ENCODE measurements around the gene ADAMTS14. TPM values are rescaled to one million over a fixed set of nuclear protein-coding genes. Genes with fewer than 3 reads are reported as not detected.

ADAMTS14 gene
- total RNA-seq, 1 experiment from 2014 or later: 2.1 TPM

DNA sequence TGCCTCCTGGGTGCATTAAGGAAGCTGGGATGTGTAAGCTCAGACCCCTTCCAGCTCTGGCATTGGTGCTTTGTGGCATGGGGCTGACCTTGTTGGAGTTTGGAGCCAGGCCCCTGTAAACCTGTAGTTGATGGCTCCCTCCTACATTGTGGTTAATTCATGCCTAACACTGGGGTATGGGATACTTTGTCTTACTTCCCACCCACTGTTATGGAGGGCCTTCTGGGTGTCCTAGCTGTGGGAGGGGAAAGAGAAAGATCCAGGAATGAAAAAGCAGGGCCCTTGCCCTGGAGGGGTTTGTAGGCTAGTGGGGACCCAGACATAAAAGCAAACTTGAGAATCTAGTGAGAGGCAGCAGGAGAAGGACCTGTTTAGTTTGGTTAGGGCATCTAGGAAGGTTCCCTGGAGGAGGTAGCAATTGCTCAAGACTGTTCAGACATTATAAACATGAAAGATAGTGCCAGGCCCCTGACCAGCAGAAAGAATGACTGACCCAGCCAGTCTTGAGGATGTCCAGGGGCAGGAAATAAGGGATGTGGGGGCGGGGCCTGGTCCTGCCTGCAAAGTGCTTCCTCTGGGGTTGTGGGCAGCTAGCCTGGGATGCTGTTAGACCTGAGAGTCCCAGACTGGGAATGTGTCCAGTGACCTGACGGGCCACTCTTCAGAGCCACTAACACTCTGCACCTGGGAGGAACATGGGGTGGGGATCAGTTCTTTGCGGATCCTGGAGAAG is 6.6 kb downstream of the ADAMTS14 start:
- CTCF ChIA-PET: no interaction called here
- DNase-seq (ENCODE audit: low spot score): no peak
- TF ChIP-seq, protein P1, sequence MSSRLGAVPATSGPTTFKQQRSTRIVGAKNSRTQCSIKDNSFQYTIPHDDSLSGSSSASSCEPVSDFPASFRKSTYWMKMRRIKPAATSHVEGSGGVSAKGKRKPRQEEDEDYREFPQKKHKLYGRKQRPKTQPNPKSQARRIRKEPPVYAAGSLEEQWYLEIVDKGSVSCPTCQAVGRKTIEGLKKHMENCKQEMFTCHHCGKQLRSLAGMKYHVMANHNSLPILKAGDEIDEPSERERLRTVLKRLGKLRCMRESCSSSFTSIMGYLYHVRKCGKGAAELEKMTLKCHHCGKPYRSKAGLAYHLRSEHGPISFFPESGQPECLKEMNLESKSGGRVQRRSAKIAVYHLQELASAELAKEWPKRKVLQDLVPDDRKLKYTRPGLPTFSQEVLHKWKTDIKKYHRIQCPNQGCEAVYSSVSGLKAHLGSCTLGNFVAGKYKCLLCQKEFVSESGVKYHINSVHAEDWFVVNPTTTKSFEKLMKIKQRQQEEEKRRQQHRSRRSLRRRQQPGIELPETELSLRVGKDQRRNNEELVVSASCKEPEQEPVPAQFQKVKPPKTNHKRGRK (CRISPR knock-in tag; IDR thresholded peaks at IDR 0.05; ENCODE audit: borderline replicate concordance): no peak
- TF ChIP-seq GTF2I (CRISPR knock-in tag; conservative IDR thresholded peaks at IDR 0.05) (no peak), KAT7 (CRISPR knock-in tag; IDR thresholded peaks at IDR 0.05; ENCODE audit: borderline replicate concordance) (no peak), MYBL2 (CRISPR knock-in tag; IDR thresholded peaks at IDR 0.05) (no peak), HMGA2 (CRISPR knock-in tag; IDR thresholded peaks at IDR 0.05) (no peak), SP1 (CRISPR knock-in tag; conservative IDR thresholded peaks at IDR 0.05) (no peak), GABPB1 (CRISPR knock-in tag; IDR thresholded peaks at IDR 0.05) (no peak), ZNF416 (CRISPR knock-in tag; IDR thresholded peaks at IDR 0.05) (no peak), ZNF317 (CRISPR knock-in tag; IDR thresholded peaks at IDR 0.05; ENCODE audit: borderline replicate concordance, low read depth) (no peak)
- TF ChIP-seq, protein P2, sequence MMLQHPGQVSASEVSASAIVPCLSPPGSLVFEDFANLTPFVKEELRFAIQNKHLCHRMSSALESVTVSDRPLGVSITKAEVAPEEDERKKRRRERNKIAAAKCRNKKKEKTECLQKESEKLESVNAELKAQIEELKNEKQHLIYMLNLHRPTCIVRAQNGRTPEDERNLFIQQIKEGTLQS (CRISPR knock-in tag; conservative IDR thresholded peaks at IDR 0.05): no peak
- TF ChIP-seq, protein P3, sequence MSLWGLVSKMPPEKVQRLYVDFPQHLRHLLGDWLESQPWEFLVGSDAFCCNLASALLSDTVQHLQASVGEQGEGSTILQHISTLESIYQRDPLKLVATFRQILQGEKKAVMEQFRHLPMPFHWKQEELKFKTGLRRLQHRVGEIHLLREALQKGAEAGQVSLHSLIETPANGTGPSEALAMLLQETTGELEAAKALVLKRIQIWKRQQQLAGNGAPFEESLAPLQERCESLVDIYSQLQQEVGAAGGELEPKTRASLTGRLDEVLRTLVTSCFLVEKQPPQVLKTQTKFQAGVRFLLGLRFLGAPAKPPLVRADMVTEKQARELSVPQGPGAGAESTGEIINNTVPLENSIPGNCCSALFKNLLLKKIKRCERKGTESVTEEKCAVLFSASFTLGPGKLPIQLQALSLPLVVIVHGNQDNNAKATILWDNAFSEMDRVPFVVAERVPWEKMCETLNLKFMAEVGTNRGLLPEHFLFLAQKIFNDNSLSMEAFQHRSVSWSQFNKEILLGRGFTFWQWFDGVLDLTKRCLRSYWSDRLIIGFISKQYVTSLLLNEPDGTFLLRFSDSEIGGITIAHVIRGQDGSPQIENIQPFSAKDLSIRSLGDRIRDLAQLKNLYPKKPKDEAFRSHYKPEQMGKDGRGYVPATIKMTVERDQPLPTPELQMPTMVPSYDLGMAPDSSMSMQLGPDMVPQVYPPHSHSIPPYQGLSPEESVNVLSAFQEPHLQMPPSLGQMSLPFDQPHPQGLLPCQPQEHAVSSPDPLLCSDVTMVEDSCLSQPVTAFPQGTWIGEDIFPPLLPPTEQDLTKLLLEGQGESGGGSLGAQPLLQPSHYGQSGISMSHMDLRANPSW (CRISPR knock-in tag; conservative IDR thresholded peaks at IDR 0.05; ENCODE audit: low read depth): no peak
- TF ChIP-seq, protein P4, sequence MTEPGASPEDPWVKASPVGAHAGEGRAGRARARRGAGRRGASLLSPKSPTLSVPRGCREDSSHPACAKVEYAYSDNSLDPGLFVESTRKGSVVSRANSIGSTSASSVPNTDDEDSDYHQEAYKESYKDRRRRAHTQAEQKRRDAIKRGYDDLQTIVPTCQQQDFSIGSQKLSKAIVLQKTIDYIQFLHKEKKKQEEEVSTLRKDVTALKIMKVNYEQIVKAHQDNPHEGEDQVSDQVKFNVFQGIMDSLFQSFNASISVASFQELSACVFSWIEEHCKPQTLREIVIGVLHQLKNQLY (CRISPR knock-in tag; IDR thresholded peaks at IDR 0.05): no peak
- TF ChIP-seq, protein P5, sequence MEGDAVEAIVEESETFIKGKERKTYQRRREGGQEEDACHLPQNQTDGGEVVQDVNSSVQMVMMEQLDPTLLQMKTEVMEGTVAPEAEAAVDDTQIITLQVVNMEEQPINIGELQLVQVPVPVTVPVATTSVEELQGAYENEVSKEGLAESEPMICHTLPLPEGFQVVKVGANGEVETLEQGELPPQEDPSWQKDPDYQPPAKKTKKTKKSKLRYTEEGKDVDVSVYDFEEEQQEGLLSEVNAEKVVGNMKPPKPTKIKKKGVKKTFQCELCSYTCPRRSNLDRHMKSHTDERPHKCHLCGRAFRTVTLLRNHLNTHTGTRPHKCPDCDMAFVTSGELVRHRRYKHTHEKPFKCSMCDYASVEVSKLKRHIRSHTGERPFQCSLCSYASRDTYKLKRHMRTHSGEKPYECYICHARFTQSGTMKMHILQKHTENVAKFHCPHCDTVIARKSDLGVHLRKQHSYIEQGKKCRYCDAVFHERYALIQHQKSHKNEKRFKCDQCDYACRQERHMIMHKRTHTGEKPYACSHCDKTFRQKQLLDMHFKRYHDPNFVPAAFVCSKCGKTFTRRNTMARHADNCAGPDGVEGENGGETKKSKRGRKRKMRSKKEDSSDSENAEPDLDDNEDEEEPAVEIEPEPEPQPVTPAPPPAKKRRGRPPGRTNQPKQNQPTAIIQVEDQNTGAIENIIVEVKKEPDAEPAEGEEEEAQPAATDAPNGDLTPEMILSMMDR (IDR thresholded peaks at IDR 0.05): no peak
- TF ChIP-seq, protein P6, sequence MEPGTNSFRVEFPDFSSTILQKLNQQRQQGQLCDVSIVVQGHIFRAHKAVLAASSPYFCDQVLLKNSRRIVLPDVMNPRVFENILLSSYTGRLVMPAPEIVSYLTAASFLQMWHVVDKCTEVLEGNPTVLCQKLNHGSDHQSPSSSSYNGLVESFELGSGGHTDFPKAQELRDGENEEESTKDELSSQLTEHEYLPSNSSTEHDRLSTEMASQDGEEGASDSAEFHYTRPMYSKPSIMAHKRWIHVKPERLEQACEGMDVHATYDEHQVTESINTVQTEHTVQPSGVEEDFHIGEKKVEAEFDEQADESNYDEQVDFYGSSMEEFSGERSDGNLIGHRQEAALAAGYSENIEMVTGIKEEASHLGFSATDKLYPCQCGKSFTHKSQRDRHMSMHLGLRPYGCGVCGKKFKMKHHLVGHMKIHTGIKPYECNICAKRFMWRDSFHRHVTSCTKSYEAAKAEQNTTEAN (CRISPR knock-in tag; IDR thresholded peaks at IDR 0.05): no peak
- TF ChIP-seq, protein P7, sequence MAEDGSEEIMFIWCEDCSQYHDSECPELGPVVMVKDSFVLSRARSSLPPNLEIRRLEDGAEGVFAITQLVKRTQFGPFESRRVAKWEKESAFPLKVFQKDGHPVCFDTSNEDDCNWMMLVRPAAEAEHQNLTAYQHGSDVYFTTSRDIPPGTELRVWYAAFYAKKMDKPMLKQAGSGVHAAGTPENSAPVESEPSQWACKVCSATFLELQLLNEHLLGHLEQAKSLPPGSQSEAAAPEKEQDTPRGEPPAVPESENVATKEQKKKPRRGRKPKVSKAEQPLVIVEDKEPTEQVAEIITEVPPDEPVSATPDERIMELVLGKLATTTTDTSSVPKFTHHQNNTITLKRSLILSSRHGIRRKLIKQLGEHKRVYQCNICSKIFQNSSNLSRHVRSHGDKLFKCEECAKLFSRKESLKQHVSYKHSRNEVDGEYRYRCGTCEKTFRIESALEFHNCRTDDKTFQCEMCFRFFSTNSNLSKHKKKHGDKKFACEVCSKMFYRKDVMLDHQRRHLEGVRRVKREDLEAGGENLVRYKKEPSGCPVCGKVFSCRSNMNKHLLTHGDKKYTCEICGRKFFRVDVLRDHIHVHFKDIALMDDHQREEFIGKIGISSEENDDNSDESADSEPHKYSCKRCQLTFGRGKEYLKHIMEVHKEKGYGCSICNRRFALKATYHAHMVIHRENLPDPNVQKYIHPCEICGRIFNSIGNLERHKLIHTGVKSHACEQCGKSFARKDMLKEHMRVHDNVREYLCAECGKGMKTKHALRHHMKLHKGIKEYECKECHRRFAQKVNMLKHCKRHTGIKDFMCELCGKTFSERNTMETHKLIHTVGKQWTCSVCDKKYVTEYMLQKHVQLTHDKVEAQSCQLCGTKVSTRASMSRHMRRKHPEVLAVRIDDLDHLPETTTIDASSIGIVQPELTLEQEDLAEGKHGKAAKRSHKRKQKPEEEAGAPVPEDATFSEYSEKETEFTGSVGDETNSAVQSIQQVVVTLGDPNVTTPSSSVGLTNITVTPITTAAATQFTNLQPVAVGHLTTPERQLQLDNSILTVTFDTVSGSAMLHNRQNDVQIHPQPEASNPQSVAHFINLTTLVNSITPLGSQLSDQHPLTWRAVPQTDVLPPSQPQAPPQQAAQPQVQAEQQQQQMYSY (CRISPR knock-in tag; IDR thresholded peaks at IDR 0.05): no peak
- TF ChIP-seq, protein P8, sequence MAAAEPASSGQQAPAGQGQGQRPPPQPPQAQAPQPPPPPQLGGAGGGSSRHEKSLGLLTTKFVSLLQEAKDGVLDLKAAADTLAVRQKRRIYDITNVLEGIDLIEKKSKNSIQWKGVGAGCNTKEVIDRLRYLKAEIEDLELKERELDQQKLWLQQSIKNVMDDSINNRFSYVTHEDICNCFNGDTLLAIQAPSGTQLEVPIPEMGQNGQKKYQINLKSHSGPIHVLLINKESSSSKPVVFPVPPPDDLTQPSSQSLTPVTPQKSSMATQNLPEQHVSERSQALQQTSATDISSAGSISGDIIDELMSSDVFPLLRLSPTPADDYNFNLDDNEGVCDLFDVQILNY (CRISPR knock-in tag; IDR thresholded peaks at IDR 0.05): no peak
- TF ChIP-seq, protein P9, sequence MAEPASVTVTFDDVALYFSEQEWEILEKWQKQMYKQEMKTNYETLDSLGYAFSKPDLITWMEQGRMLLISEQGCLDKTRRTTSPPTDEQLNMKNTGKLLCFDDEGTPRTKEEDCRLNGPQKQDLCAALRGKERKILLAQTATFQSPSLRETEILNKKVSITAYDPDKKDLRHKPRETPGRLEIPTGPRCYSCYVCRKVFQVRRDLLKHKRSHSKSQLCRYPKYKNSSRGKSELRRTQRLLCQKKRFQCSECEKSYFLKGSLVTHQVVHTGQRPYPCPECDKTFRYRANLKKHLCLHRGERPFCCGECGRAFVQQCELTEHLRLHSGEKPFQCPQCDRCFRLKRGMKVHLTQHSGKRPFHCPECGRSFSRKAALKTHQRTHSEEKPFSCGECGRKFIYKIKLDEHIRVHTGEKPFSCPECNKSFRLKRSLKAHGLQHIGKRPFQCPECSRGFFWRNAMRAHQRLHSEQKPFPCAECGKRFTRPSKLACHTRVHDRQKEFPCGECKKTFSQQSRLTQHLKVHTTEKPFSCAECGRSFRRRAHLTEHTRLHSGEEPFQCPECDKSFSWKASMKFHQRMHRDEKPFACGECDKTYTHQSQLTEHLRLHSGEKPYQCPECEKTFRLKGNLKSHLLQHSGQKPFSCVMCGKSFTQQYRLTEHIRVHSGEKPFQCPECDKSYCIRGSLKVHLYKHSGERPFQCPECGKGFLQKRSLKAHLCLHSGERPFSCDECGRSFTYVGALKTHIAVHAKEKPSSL (CRISPR knock-in tag; conservative IDR thresholded peaks at IDR 0.05): no peak
- TF ChIP-seq, protein P10, sequence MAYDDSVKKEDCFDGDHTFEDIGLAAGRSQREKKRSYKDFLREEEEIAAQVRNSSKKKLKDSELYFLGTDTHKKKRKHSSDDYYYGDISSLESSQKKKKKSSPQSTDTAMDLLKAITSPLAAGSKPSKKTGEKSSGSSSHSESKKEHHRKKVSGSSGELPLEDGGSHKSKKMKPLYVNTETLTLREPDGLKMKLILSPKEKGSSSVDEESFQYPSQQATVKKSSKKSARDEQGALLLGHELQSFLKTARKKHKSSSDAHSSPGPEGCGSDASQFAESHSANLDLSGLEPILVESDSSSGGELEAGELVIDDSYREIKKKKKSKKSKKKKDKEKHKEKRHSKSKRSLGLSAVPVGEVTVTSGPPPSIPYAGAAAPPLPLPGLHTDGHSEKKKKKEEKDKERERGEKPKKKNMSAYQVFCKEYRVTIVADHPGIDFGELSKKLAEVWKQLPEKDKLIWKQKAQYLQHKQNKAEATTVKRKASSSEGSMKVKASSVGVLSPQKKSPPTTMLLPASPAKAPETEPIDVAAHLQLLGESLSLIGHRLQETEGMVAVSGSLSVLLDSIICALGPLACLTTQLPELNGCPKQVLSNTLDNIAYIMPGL (CRISPR knock-in tag; IDR thresholded peaks at IDR 0.05): no peak

More for the DNA sequence above, 6.6 kb downstream of the ADAMTS14 start:
- Mint-ChIP-seq H3K9me3 (no peaks in the 10 kb centered on the region), H3K27ac (no peak overlapping the region), H3K27me3 (ENCODE audit: low read depth) (no peaks in the 10 kb centered on the region), H3K36me3 (no peaks in the 10 kb centered on the region), H3K4me1 (peaks cover 18% of the 10 kb centered on the region), H3K4me3 (no peak overlapping the region)
- ATAC-seq: no peak
- POLR2A ChIA-PET: no interaction called here

Data from WTC11 (cell line).